Skeletal muscle satellite cell (primary cell): ENCODE results near the gene HMGB3.
"Not testable (repeated sequence)": the region's sequence is repeated elsewhere in the genome, so short reads cannot be mapped to it uniquely, and the experiment has no call there.

Experiments
- H3K27me3 ChIP-seq: 2 replicates; pipeline ENCODE4 v1.7.0; 2013; ENCODE audit warnings: low read length; ENCODE audit not compliant: control insufficient read depth, insufficient read depth
- H3K36me3 ChIP-seq: 2 replicates; pipeline ENCODE4 v1.7.0; 2013; ENCODE audit warnings: mild to moderate bottlenecking, control low read depth, low read length; ENCODE audit not compliant: insufficient read depth
- H3K4me1 ChIP-seq: 2 replicates; pipeline ENCODE4 v1.7.0; 2013; ENCODE audit warnings: low read length; ENCODE audit not compliant: control insufficient read depth, insufficient read depth
- H3K4me2 ChIP-seq: 2 replicates; pipeline ENCODE4 v1.7.0; 2013; ENCODE audit warnings: mild to moderate bottlenecking, low read length
- H3K4me3 ChIP-seq: 2 replicates; pipeline ENCODE4 v1.7.0; 2013; ENCODE audit warnings: low read length
- H3K9ac ChIP-seq: 2 replicates; pipeline ENCODE4 v1.7.0; 2013; ENCODE audit warnings: mild to moderate bottlenecking, low read depth, low read length, moderate library complexity
- H3K9me3 ChIP-seq: replicated peaks from 2 replicates; pipeline ENCODE4 v1.7.0; 2013; ENCODE audit warnings: mild to moderate bottlenecking, control low read depth, low read length

HMGB3 gene

DNA sequence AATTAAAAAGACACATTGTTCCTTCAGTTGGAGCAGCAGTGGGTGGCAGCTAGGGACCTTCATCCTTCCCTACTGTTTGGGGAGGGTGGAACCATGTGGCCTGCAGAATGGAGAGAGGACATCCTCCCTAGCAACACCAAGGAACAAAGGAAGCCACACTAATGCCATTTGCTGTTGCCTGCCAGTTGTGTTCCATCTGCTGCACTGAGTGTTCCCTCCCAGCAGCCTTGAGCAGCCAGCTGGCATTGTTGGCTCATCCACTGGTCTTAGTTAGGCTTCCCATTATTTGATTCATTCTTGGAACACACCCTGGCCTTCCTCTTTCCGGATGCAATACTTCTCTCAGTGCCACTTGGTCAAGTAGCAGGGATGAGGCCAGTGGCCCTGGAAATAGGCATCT lies 25.0 kb upstream of the HMGB3 start:
- H3K36me3 ChIP-seq, result no peaks in the 10 kb centered on the region
- H3K4me1 ChIP-seq, result no peaks in the 10 kb centered on the region
- H3K4me2 ChIP-seq, result no peak overlapping the region
- H3K9me3 ChIP-seq, result no peaks in the 10 kb centered on the region
- no peak overlapping the region for H3K9ac ChIP-seq
- H3K4me3 ChIP-seq, result no peak overlapping the region
- H3K27me3 ChIP-seq, result no peaks in the 10 kb centered on the region

DNA sequence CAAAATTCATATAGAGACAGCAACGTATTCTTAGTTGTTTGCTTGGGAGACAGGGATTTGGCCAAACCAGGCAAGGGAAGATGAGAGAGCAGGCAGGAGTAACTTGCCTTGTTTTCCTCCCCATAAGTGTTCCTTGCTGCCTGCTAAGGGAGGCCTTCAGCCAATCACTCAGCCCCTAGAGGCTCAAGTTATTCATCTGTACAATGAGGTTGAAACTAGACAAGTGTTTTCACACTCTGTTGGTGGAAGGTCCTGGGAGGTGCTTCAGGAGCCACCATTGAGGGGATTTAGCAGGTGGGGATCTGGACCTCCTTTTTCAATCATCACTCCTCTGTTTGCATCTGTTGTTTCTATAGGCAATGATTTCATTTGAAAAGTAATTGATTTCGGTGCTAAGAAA lies 23.6 kb upstream of the HMGB3 start:
- H3K4me2 ChIP-seq, result no peak overlapping the region

DNA sequence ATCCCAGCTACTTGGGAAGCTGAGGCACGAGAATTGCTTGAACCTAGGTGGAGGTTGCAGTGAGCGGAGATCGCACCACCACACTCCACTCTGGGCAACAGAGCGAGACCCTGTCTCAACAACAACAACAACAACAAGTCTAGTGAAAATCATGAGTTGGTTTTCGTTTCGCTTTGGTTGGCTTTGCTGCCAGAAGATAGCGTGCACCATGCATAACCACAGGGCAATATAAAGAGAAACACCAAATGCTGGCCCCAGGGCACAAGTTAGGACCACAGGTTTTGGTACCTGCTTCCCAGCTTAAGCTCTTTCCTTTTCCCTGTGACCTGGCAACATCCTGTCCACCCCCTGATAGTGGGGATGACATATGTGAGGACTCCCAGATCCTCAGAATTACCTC lies 21.5 kb upstream of the HMGB3 start:
- Histone ChIP-seq H3K36me3 (no peaks in the 10 kb centered on the region), H3K9me3 (no peaks in the 10 kb centered on the region), H3K27me3 (no peaks in the 10 kb centered on the region), H3K4me3 (no peak overlapping the region), H3K9ac (no peak overlapping the region), H3K4me2 (no peak overlapping the region), H3K4me1 (no peaks in the 10 kb centered on the region)

More for the DNA sequence above, 23.6 kb upstream of the HMGB3 start:
- Histone ChIP-seq H3K27me3 (no peaks in the 10 kb centered on the region), H3K36me3 (no peaks in the 10 kb centered on the region), H3K4me3 (no peak overlapping the region), H3K9ac (no peak overlapping the region), H3K9me3 (no peaks in the 10 kb centered on the region), H3K4me1 (no peaks in the 10 kb centered on the region)

DNA sequence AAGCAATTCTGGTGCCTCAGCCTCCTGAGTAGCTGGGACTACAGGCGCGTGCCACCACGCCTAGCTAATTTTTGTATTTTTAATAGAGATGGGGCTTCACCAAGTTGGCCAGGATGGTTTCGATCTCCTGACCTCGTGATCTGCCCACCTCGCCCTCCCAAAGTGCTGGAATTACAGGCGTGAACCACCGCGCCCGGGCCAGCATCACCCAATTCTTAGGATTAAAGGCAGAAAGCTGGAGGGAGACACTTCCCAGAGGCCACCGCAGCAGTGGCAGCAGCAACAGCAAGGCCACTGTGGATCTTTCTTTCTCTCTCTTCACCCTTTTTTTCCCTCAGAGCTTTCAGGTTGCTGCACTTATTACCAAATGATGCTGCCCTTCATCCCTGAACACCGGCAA lies 18.7 kb upstream of the HMGB3 start:
- H3K9me3 ChIP-seq, H3K9ac ChIP-seq, H3K27me3 ChIP-seq, H3K4me3 ChIP-seq, H3K4me2 ChIP-seq, H3K36me3 ChIP-seq, H3K4me1 ChIP-seq: not testable (repeated sequence)

DNA sequence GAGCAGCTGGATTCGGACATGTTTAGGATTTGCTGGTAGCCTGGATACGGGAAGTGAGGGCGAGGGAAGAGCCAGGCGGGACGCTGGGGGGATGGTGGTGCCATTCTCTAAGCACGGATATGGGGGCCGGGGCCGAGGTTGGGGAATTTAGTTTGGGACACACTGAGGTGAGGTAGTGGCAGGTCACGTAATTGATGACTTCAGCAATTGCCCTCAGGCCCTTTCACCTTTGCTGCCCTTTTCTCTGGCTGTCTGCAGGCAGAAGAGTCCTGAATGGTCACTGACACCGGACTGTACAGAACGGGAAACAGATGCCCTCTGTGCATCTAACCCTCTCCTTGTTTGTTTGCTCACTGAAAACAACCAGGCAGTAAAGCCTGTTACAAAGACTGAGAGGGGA lies 16.9 kb upstream of the HMGB3 start:
- H3K36me3 ChIP-seq, result no peaks in the 10 kb centered on the region
- H3K9me3 ChIP-seq, result no peaks in the 10 kb centered on the region
- H3K4me2 ChIP-seq, result no peak overlapping the region
- no peak overlapping the region for H3K4me3 ChIP-seq
- no peaks in the 10 kb centered on the region for H3K4me1 ChIP-seq
- H3K9ac ChIP-seq, result no peak overlapping the region
- no peaks in the 10 kb centered on the region for H3K27me3 ChIP-seq

DNA sequence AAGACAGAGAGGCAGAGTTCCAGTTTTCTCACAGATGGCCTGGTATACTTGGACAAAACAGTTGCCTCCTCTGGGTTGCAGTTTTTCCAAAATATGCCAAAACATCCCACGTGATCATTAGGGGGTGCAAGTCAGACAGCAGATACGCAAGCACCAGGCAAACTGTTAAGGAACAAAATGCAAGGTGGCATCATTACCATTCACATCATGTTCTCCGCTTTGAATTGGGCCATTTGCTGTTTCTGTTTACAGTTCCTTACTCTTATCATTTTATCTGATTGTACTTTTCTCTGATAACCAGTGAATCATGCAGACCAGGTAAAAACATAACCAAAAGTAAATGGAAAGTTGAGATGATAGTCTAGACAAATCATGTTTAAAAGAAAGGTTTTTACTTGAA lies 16.4 kb upstream of the HMGB3 start:
- H3K9ac ChIP-seq, result no peak overlapping the region
- no peaks in the 10 kb centered on the region for H3K27me3 ChIP-seq
- H3K36me3 ChIP-seq, result no peaks in the 10 kb centered on the region
- H3K4me1 ChIP-seq, result no peaks in the 10 kb centered on the region
- H3K4me2 ChIP-seq, result no peak overlapping the region
- no peak overlapping the region for H3K4me3 ChIP-seq
- no peaks in the 10 kb centered on the region for H3K9me3 ChIP-seq

DNA sequence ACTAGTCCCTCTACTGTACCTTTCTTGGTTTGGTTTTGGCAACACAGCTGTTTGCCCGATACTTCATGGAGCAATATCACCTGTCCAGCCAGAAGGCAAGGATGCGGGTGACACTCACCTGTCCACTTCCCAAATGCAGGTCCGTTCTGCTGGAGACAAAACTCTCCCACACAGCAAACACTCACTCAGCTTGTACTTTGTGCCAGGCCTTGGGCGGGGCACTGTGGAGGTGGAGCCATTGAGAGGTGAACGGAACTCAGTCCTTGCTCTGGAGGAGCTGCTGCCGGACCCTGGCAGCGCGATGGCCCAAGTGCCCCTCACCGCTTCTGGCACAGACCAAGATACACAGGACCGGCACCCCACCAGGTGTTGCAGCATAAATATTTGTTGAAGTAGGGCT lies 15.3 kb upstream of the HMGB3 start:
- H3K4me3 ChIP-seq, result no peak overlapping the region
- no peaks in the 10 kb centered on the region for H3K36me3 ChIP-seq
- no peaks in the 10 kb centered on the region for H3K4me1 ChIP-seq
- H3K9me3 ChIP-seq, result no peaks in the 10 kb centered on the region
- H3K27me3 ChIP-seq, result no peaks in the 10 kb centered on the region
- no peak overlapping the region for H3K4me2 ChIP-seq
- no peak overlapping the region for H3K9ac ChIP-seq

DNA sequence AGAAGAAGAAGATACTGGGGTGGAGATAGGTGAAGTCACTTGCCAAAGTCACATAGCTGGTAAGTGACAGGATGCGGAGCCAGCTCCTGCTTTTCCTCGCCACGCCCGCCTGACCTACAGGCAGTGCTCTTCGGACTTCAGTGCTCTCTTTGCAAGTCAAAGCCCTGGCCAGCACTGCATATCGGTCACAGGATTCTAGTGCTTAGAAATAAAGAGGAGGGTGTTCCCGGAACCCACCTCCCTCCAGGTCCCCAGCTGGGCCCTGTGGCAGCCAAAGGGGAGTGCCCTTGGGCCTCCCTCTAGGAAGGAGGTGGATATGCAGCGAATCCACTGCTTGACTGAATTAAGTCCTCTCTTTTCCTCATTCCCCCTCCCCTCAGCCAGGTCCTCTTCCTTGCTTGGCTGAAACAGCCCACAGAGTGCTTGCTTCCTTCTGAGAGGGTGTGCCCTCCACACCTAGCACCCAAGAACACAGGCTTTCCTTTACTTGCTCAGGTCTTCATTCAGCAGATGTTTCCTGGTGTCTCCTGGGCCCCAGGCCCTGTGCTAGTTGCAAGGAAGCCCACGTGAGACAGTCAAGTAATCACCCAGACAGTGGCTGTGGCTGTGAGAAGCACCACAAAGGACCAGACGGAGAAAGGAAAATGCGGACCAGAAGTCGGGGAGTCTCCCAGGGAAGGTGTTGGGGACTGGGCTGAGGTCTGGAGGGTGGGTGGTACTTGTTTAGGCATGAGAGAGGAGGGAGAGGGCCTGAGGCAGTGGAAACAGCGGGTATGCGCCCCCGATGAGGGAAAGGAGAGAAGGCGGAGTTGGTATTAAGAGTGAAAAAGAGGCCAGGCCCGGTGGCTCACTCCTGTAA lies 14.0 kb upstream of the HMGB3 start:
- Histone ChIP-seq H3K27me3 (no peaks in the 10 kb centered on the region), H3K9me3 (no peaks in the 10 kb centered on the region), H3K4me3 (no peak overlapping the region), H3K4me1 (no peaks in the 10 kb centered on the region), H3K9ac (no peak overlapping the region), H3K4me2 (no peak overlapping the region), H3K36me3 (no peaks in the 10 kb centered on the region)

DNA sequence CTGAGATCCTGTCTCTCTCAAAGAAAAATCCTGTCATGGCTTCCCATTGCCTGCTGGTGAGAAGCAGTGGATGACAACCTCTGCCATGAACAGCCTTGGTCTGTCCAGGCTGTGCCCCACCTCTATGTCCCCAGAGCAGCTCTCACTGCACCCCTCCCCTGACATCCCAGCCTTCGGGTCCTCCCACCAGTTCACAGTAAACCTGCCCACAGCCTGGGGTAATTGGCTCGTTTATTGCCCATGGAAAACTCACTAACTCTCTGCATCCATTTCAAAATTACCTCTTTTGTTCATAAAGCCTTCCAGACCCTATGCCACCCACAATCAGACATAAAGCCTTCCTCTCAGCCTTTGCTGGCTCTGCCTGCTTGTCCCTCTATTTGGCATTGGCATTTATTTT lies 10.7 kb upstream of the HMGB3 start:
- Histone ChIP-seq H3K4me2 (no peak overlapping the region), H3K4me1 (no peaks in the 10 kb centered on the region), H3K9me3 (no peaks in the 10 kb centered on the region), H3K4me3 (no peak overlapping the region), H3K27me3 (no peaks in the 10 kb centered on the region), H3K36me3 (no peaks in the 10 kb centered on the region), H3K9ac (no peak overlapping the region)

DNA sequence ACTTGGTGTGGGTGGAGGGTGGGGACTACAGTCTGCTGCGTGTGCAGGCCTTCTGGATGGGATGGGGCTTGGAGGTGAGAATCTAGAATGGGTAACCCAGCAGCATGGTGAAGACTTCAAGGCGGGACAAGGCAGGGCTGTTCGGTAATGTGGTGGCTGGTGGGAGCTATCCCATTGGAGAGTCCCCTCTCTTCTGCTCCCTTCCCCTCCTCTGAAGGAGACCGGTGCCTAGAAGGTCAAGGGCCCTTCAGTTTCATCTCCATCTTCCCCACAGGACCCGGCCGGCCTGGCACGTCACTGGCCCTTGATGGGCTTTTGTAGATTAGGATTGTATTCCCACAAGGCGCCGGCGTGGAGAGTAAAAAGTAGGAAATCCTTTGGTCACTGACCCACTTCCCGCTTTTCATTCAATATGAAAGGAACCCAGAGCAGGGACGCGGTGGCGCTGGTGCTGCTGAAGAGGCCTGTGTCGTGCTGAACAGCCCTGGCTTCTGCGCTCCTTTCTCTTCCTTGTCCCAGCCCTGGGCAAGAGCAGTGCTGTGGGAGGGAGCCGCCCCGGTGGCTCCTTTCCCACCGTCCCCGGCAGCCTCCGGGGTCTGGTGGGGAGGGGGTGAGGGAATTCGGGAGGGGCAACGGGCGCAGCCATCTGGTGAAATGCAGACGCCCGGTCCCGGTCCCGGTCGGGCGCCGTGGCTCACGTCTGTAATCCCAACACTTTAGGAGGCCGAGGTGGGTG lies 7.3 kb upstream of the HMGB3 start:
- H3K4me2 ChIP-seq, result no peak overlapping the region
- H3K4me1 ChIP-seq, result no peaks in the 10 kb centered on the region
- H3K4me3 ChIP-seq, result no peak overlapping the region
- no peak overlapping the region for H3K9ac ChIP-seq
- no peaks in the 10 kb centered on the region for H3K36me3 ChIP-seq
- no peaks in the 10 kb centered on the region for H3K9me3 ChIP-seq
- H3K27me3 ChIP-seq, result no peaks in the 10 kb centered on the region

DNA sequence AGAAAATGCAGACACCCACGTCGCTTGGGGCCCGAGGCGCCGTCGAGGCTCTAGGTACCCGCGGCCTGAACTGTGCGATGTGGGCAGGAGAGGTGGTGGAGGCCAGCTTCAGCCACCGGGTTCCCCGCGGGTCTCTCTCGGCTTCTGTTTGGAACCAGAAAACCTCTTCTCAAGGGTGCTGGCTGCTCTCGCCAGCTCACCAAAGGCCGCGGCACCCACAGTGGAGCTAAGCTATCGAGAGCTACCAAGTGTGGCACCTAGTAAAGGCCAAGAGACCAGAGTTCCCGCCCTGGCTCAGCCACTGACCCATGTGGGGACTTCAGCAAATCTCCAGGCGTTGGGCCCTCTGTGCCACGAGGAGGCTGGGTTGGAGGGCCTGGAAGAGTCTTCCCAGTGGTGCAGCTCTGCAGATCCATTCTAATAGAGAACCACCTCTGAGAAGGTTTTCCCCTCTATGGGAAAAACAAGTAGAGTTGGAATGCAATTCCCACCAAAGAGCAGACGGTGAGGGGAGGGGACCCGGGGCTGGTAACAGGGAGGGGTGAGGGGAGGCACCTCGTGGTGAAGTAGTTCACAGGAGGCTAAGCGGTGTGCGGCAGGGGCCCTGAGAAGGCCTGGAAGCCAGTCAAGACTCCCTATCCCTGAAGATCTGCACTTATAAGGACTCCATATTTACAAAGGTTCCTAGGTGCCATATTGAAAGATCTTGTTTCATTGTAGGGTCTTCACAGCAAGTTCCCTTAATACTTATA lies 5.5 kb upstream of the HMGB3 start:
- H3K36me3 ChIP-seq, result no peaks in the 10 kb centered on the region
- no peaks in the 10 kb centered on the region for H3K9me3 ChIP-seq
- no peak overlapping the region for H3K4me3 ChIP-seq
- no peaks in the 10 kb centered on the region for H3K27me3 ChIP-seq
- H3K4me1 ChIP-seq, result peaks cover 2% of the 10 kb centered on the region
- no peak overlapping the region for H3K9ac ChIP-seq
- no peak overlapping the region for H3K4me2 ChIP-seq
